Activated T-cell treated with anti-CD3 and anti-CD28 coated beads, Interleukin-2, amount 50 U/mL, for 1 hour (primary cell): ENCODE measurements around the gene CCND1.
A peak's percentile ranks its signal among the peaks of the same experiment; 100 is the strongest.
"Not testable (repeated sequence)": the region's sequence is repeated elsewhere in the genome, so short reads cannot be mapped to it uniquely, and the experiment has no call there.

Experiments
- DNase-seq: peaks from one replicate; pipeline ENCODE4 v3.0.0-alpha.2; 2020

Gene CCND1

DNA sequence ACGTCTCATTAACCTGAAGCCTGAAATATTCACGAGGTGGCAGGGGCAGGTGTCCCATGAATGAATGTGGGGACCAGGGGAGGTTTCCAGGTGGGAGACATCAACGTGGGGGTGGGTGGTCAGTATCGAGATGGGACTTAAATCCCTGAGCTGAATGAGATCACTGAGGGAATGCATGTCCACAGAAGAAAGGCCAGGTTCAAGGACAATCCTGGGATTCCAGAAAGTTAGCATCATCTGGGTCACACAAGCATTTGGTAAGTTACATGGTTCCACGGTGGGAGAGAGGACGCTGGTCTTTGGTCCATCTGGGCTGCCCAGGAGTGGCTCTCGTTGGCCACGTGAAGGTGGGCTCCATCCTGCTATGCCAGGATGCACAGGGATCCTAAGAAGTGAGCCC is 22.7 kb upstream of the CCND1 start:
- no peak for DNase-seq

GRCh38 chr11:69620683-69621290 is 20.2 kb upstream of the CCND1 start:
- DNase-seq = no peak

- DNase-seq = not testable (repeated sequence)
Measured at GRCh38 chr11:69622097-69622681, 18.8 kb upstream of the CCND1 start.

GRCh38 chr11:69624293-69624692 is 16.7 kb upstream of the CCND1 start:
- no peak for DNase-seq

DNA sequence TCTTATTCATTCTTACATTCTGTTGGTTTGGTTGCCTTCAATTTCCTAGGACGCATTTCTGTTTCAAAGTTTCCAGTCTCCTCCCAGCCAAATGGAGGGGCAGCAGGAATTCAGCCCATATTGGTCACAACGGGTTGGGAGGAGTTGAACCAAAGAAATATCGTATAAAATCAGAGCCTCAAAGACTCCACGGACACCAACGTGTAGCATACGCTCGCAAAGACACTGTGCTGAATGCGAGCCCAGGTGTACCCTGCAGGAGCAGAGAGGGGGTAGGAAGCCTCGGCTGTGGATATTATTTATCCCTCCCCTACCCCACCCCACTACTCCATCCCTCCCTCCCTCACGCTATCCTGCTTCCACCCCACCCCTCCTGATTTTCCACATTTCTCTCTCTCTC is 15.5 kb upstream of the CCND1 start:
- no peak for DNase-seq

GRCh38 chr11:69627551-69627950 is 13.4 kb upstream of the CCND1 start:
- no peak for DNase-seq

DNA sequence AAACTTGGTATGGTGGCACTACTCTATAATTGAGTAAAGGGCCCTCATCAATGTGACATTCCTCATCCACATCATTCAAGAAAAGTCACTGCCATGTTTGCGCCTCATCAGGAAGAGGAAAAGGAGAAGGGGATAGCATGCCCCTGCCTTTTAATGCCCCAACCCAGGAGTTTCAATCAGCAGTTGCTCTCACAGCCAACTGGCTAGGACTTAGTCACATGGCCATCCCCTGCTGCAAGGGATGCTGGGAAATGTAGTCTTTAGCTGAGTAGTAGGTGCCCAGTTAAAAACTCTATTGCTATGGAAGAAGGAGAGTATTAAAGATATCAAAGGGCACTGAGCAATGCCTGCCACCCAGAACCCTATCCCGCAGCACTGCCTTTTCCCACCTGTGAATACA is 10.9 kb upstream of the CCND1 start:
- DNase-seq = no peak

DNA sequence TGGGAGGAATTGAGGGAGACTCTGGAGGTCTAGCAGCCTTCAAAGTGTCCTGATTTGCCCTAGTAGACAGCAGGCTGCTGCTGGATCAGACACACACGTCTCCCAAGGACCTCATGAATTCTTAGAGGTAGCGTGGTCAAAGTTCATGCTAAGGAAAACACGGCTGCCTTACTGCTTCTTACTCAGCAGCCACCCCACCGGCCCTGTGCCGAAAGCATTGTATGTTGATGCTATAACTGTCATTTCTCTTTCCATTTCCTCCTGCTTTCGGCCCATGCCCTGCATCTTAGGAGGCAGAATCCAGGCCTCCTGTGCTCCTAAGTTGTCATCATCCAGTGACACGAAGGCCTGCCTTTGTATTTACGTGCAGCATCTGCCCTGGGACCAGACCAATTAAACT is 10.5 kb upstream of the CCND1 start:
- DNase-seq = no peak

DNA sequence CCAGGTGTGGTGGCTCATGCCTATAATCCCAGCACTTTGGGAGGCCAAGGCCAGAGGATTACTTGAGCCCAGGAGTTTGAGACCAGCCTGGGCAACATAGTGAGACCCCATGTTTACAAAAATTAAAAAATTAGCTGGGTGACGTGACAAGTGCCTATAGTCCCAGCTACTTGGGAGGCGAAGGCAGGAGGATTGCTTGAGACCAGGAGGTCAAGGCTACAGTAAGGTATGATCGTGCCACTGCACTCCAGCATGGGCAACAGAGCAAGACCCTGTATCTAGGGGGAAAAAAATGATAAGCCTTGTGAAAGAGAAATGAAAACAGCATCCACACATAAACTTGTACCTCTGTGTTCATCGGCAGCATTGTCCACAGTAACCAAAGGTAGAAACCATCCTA is 8.1 kb upstream of the CCND1 start:
- no peak for DNase-seq

- no peak for DNase-seq
Measured at GRCh38 chr11:69634069-69634468, 6.9 kb upstream of the CCND1 start.

DNA sequence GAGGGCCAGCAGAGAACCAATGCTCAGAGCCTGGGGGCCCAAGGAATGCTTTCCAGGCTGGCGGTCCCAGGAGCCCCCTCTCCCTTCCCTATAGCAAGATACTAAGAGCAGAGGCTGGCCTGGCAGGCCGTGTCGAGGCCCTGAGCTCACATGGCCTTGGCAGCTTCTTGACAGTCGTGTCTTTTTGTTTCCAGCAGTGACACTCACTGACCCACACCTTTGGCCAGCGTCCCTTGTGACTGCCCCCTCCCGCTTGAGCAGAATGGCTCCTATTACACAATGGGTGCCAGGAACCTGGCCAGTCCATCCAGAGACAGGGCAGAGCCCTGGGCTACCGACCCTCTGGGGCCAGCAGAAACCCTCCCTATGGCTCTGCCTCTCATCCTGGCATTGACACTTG is 6.4 kb upstream of the CCND1 start:
- no peak for DNase-seq

DNA sequence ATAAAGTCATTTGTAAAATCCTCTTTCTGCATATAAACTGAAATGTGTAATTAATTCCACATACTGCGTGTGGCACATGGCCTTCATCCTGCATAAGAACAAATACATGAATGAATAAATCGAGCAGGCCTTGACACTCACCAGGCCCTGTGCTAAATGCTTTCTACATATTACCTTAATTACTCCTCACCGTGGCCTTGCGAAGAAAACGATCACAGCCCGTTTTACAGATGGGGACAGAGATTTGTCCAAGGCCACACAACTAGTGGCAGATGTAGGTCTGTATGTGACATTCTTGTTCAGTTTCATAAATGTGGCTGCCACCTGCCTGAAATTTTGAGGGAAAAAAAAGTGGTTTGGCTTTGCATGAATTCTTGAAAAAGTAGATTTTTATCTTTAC is 5.8 kb upstream of the CCND1 start:
- no peak for DNase-seq

DNA sequence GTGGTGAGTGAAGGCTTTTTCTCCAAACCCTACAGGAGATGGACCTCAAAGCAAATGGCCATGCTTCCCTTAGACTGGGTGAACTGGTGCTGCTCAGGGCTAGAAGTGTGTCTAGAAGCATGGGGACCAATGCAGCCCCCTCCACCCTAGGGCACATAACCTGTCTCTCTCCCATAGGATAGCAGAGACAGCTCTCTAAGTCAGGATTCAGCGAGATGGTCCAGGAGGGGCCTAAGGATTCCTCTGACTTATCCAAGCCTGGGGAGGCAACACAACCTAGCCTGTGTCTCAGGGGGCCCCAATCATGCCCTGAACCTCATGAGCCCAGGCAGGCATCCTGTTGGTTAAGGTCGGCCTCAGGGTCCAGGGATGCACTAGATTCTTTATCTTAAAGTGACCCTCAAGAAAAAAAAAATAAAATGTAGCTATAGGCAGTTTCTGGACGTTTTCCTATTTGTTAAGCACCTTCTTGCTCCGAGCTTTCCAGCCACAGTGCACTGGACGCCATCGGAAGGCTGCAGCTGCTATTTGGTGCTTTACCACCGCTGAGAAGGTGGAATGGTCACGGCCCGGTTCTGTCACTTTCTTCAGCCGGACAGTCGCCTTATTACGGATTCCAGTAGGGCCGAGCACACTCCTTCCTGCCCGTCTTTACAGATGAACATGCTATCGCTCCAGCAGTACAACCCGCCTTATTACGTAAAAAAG is 5.0 kb upstream of the CCND1 start:
- DNase-seq = peak; percentile 6

DNA sequence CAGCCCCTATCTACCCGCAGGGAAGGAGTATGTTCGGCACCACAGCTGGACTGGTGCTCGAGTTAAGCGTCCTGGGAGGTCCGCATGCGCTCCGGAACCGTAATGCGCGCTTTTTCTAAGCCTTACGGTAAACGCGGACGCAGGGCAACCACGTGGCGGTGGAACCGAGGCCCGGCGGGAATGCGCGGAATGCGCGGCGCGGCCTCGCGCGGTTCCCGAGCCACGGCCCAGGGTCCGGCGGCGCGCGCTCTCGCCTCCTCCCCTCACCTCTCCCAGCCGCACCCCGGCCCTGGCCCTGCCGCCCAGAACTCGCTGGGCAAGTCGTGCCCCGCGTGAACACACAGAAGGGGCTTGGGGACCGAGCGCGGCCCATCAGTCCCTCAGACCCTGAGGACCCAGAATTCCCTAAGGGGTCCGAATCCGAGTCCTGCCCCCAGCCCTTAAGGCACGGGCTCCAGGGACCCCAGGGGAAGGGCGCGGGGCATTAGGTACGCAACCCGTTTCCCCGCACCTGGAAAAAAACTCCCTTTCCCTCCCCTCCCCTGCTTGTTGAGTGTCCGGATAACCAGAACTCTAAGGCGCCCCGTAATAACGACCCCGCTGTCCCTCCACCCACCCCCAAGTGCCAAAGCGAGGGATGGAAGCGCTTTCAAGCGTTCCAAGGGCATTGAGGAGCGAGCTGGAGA is 4.3 kb upstream of the CCND1 start:
- no peak for DNase-seq

DNA sequence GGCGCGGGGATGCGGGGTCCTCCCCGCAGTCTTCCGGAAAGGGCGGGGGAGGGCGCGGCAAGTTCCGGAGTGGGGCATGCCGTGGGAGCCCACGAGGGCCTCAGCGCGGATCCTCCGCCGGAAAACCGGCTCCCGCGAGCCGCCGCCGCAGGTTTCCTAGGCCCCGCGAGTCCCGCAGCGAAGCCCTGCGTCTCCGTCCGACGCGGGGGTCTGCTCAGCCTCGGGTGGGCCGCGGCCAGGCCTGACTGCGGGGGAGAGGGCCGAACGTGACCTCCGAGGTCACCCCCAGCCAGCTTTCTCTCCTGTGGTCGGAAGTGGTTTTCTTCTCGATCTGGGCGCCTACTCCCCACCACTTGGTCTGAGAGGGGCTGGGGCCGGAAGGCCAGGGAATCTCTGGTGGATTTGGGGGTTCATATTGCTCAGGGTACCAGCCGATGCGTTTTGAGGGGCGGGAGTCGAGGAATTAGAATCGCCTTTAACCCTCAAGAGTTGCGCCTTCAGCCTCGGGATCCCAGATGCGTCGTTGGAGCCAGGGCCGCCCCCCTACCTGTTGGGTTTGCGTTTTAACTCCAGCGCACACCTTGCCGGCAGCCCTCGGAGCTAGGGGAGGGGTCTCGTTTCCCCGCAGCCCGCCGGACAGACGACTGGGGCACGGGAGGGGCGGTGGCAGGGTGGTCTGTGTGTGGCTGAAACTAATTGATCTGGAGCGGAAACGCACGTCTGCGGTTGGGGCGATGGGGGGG is 3.6 kb upstream of the CCND1 start:
- no peak for DNase-seq

DNA sequence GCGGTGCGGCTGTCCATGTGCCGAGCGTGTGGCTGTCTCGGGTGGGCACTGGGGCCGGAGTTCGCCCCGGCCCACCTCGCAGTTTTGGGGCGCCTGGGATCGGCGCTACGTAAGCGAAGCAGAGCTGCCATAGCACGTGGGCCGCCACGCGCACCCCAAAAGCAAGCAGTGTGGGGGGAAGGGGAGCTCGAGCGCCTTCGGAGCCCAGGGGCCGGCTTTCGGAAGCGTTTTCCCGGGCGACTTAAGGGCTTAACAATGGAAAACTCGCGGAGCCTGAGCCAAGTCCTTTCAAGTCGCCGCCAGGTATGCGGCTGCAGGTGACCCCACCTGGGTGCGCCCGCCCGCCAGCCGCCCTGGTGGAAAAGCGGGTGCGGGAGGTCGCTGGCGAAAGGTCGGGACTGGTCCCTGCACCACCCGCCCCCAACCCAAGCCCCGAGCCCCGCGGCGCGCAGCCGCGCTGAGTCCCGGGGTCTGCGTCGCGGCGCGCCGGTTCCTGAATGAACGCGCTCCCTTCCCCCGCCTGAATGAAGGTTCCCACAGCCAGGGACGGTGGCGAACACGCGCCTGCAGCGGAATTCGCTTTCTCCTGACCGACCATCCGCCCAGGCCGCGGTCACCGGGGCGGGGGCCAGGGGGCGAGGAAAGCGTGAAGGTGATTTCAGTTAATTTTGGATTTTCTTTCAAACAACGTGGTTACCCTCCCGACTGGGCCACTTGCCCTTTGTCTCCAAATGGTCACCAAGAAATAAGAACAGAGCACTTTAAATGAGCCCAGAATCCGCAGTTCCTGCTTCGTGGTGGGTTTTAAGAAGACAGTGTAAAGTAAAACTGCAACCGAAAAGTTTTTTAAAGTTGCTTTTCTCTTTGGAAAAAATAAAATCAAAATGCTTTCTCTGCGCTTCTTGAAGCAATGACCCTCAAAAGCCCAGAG is 2.8 kb upstream of the CCND1 start:
- no peak for DNase-seq

- DNase-seq = no peak
Measured at GRCh38 chr11:69638941-69639681, 1.8 kb upstream of the CCND1 start.

DNA sequence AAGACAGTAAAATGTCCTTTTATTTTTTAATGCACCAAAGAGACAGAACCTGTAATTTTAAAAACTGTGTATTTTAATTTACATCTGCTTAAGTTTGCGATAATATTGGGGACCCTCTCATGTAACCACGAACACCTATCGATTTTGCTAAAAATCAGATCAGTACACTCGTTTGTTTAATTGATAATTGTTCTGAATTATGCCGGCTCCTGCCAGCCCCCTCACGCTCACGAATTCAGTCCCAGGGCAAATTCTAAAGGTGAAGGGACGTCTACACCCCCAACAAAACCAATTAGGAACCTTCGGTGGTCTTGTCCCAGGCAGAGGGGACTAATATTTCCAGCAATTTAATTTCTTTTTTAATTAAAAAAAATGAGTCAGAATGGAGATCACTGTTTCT is 1.1 kb upstream of the CCND1 start:
- DNase-seq = no peak

GRCh38 chr11:69640260-69640994 is 529 bp upstream of the CCND1 start:
- DNase-seq = no peak

DNA sequence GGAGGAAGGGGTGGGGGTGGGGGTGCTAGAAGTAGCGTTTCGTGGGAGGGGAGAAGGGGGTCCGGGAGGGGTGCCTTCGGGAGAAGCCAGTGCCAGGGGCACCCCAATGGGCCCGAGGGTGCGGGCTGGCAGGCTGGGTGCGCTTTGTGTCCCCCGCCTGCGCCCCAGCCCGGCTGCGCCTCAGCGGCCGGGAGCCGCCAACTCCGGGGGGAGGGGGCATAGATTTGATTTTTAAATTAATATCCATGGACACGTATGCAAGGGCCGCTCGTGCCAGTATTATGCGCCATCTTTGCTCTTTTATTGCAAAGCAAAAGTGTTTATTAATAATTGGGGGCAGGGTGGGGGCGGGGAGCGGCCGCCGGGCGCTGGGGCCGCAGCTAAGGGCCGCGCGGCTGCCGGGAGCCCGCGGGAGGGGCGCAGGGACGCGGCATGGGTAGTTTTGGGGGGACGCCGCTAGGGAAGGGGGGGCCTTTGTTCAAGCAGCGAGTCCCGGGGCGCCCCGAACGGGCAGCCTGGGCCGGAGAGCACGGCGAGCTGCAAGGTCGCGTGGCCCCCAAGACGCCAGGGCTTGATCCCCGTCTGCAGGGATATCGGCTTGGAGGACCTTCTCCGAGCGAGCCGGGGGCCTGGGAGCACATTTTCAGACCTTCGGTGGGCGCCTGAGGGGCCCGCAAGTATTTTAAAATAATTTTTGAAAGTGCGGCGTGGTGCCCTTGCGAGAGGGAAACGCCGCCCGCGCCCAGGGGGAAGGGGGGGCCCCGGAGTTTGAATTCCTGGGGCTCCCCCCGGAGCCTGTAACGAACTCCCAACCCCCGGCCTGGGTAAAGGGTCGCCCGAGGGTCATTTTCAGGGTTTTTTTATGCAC is 959 bp downstream of the CCND1 start:
- no peak for DNase-seq
